Measurements from ENCODE around the gene UGT1A4.
"Not testable (repeated sequence)": the region's sequence is repeated elsewhere in the genome, so short reads cannot be mapped to it uniquely, and the experiment has no call there.

Gene UGT1A4

DNA sequence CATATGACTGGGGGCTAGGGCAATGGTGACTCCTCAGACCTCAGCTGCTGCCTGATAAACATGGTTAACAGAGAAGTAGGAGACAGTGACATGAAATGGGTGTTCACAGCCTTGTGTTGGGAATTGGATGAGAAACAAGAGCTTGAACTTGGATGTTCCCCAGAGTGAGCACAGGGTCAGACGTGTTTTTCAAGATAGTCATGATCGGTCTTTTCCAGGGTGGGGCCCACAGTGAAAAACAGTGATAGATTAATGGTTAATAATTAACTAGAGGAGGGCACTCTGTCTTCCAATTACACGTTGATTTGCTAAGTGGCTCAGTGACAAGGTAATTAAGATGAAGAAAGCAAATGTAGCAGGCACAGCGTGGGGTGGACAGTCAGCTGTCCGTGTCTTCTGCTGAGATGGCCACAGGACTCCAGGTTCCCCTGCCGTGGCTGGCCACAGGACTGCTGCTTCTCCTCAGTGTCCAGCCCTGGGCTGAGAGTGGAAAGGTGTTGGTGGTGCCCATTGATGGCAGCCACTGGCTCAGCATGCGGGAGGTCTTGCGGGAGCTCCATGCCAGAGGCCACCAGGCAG is 10.3 kb downstream of the UGT1A4 start, which contains the start of gene UGT1A3:
TSS of gene UGT1A3 (plus strand) at position 320 of the 579 bp plus-strand sequence. CDS start at position 405, 85 bp downstream.
- H3K4me1 ChIP-seq, result no peaks in the 10 kb centered on the region
- TF ChIP-seq, protein P1, sequence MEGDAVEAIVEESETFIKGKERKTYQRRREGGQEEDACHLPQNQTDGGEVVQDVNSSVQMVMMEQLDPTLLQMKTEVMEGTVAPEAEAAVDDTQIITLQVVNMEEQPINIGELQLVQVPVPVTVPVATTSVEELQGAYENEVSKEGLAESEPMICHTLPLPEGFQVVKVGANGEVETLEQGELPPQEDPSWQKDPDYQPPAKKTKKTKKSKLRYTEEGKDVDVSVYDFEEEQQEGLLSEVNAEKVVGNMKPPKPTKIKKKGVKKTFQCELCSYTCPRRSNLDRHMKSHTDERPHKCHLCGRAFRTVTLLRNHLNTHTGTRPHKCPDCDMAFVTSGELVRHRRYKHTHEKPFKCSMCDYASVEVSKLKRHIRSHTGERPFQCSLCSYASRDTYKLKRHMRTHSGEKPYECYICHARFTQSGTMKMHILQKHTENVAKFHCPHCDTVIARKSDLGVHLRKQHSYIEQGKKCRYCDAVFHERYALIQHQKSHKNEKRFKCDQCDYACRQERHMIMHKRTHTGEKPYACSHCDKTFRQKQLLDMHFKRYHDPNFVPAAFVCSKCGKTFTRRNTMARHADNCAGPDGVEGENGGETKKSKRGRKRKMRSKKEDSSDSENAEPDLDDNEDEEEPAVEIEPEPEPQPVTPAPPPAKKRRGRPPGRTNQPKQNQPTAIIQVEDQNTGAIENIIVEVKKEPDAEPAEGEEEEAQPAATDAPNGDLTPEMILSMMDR (IDR thresholded peaks at IDR 0.05), result no peak
- intact Hi-C loops (cut with DNase I; ENCODE audit: low total_unique reads), result no loop called here
- no peaks in the 10 kb centered on the region for H3K36me3 ChIP-seq
- H3K4me3 ChIP-seq, result no peak within 1 kb of the TSS
- no peak for DNase-seq
- no peaks in the 10 kb centered on the region for H3K9me3 ChIP-seq
- no peaks in the 10 kb centered on the region for H3K27me3 ChIP-seq
- no peak within 1 kb of the TSS for H3K27ac ChIP-seq

DNA sequence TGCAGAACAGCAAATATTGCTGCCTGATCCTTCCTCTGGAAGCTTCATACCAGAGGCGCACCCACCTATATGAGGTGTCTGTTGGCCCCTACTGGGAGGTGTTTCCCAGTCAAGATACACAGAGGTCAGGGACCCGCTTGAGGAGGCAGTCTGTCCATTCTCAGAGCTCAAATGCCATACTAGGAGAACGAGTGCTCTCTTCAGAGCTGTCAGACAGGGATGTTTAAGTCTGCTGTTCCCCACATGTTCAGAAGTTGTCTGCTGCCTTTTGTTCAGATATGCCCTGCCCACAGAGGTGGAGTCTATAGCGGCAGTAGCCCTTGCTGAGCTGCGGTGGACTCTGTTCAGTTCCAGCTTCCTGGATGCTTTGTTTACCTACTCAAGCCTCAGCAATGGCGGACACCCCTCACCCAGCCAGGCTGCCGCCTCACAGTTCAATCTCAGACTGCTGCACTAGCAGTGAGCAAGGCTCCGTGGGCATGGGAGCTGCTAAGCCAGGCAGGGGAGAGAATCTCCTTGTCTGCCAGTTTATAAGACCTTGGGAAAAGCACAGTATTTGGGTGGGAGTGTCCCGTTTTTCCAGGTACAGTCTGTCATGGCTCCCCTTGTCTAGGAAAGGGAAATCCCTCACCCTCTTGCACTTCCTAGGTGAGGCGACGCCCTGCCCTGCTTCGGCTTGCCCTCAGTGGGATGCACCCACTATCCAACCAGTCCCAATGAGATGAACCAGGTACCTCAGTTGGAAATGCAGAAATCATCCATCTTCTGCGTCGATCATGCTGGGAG is 18.5 kb downstream of the UGT1A4 start:
- H3K4me1 ChIP-seq, result not testable (repeated sequence)

DNA sequence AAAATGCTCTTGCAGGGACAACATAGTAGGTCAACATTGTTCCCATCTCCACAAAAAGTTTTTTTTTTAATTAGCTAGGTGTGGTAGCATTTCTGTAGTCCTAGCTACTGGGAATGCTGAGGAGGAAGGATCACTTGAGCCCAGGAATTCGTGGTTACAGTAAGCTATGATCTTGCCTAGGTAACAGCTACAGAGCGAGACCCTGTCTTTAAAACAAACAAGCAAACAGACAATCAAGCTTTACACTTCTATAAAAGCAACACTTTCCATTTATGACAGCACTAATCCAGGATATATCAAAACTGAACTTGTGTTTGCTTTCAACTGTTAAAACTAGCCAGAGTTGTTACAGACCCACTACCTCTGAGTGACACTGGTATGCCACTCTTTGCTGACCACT is 22.3 kb downstream of the UGT1A4 start:
- intact Hi-C loops (cut with DNase I; ENCODE audit: low total_unique reads), result no loop called here
- Histone ChIP-seq H3K9me3 (no peaks in the 10 kb centered on the region), H3K4me3 (no peak overlapping the region), H3K27me3 (peaks cover 0 to 5% of the 10 kb centered on the region in 2 donors), H3K27ac (no peak overlapping the region), H3K36me3 (no peaks in the 10 kb centered on the region), H3K4me1 (no peaks in the 10 kb centered on the region)
- TF ChIP-seq, protein P1 (IDR thresholded peaks at IDR 0.05), result no peak
- DNase-seq, result no peak

More for the DNA sequence above, 18.5 kb downstream of the UGT1A4 start:
- H3K27me3 ChIP-seq; H3K36me3 ChIP-seq; H3K9me3 ChIP-seq; H3K27ac ChIP-seq; DNase-seq; H3K4me3 ChIP-seq; intact Hi-C loops (cut with DNase I; ENCODE audit: low total_unique reads): not testable (repeated sequence)

DNA sequence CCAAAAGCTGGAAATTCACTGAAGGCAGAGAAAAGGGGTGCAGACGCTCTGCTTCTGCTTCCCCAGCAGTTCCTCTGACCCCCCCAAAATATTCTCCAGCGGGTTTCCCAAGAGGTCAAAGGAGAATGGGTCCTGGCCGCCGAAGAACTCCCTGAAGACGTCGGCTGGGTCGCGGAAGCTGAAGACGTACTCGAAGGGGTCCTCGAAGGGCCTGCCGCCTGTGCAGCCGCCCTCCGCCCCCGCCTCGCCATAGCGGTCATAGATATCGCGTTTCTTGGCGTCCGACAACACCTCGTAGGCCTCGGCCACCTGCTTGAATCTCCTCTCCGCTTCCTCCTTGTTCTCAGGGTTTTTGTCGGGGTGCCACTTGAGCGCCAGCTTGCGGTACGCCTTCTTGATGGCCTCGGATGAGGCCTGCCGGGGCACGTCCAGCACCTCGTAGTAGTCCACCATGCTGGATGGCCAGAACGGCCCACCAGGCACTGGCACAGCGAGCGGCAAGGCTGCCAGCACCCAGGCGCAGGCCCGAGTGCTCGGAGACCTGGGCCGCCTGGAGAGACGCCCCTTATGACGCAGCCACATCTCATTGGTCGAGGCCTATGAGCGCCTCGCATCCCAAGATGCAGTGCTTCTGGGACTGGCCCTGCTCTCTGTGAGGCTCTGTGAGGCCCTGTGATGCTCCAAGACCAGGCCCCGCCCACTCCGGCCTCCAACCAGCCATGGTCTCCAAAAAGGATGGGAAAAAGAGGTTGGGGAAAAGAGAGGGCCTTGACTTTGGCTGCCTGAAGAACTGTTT is 25.1 kb downstream of the UGT1A4 start:
- Histone ChIP-seq H3K9me3 (no peaks in the 10 kb centered on the region), H3K4me1 (no peaks in the 10 kb centered on the region), H3K27me3 (no peaks in the 10 kb centered on the region), H3K4me3 (no peak overlapping the region), H3K27ac (no peak overlapping the region), H3K36me3 (no peaks in the 10 kb centered on the region)
- DNase-seq, result no peak
- intact Hi-C loops (cut with DNase I; ENCODE audit: low total_unique reads), result no loop called here
- TF ChIP-seq, protein P1 (IDR thresholded peaks at IDR 0.05), result no peak

GRCh38 chr2:233745073-233745755 is 26.7 kb downstream of the UGT1A4 start:
- TF ChIP-seq, protein P1 (IDR thresholded peaks at IDR 0.05), result no peak
- intact Hi-C loops (cut with DNase I; ENCODE audit: low total_unique reads), result no loop called here
- Histone ChIP-seq H3K27me3 (no peaks in the 10 kb centered on the region), H3K9me3 (no peaks in the 10 kb centered on the region), H3K27ac (no peak overlapping the region), H3K4me3 (no peak overlapping the region), H3K36me3 (no peaks in the 10 kb centered on the region), H3K4me1 (no peaks in the 10 kb centered on the region)
- no peak for DNase-seq

DNA sequence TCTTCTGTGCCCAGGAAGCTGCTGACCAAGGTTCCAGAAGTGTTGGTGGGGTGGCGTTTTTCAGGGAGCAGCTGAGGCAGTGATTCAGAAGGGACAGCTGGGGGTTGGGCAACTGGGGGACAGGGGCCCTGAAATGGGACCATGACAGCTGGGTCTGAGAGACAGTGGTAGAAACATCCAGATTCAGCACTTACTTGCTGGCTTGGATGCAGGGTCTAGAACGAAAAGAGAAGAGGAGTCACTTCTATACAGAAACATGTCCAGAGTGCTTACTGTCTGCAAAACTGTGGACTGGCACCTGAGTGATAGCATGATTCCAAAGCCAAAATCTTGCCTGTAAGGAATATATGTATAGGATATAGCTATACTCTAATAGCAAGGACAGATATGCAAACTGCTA is 27.3 kb downstream of the UGT1A4 start:
- H3K27ac ChIP-seq; H3K9me3 ChIP-seq; H3K4me3 ChIP-seq; H3K27me3 ChIP-seq; H3K4me1 ChIP-seq; DNase-seq; H3K36me3 ChIP-seq; intact Hi-C loops (cut with DNase I; ENCODE audit: low total_unique reads): not testable (repeated sequence)

All from tibial artery (tissue), 4 donors.